Measurements from ENCODE around the gene IGSF9. TPM values are rescaled to one million over a fixed set of nuclear protein-coding genes. Genes with fewer than 3 reads are reported as not detected.

Gene IGSF9
- total RNA-seq, 1 donor from 2014 or later, result 0.06 TPM

DNA sequence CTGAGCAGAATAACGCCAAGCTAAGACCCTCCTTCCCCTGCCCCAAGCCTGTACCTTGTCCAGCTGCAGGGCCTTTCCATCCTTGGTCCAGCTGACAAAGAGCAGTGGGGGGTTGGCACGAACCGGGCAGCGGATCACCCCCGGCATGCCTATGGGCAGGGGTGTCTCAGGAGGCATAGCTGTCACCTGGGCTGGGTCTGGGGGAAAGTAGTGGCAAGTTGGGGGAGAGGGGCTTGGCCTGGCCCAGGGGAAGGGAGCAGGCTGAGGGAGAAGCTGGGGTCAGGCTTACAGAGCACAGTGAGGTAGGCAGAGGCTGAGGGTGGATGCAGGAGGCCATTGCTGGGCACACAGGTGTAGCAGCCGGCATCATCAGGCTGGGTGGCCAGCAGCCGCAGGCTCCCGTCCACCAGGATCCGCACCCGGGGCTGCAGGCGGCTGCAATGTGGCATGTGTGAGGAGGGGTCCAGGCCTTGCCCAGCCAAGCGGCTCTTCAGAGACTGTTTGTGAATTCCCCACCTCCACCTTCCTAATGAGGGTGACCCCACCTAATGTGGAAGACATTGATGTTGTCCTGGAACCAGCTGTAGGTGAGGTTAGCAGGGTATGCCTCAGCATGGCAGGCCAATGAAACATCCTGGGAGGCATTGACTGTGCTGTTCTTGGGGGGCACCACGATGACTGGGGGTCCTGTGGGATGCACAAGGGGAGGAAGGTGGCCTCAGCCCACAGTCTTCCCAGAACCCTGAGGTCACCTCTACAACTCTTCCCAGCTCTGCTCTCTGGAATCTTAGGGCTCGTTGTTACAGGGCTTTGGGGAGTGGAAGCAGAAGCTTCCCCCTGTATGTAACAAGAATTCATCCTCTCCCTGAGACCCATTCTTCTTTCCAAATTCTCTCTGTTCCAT is 11.0 kb downstream of the IGSF9 start:
- DNase-seq (ENCODE audit: extremely low read depth, low read depth, low spot score), result no peak

DNA sequence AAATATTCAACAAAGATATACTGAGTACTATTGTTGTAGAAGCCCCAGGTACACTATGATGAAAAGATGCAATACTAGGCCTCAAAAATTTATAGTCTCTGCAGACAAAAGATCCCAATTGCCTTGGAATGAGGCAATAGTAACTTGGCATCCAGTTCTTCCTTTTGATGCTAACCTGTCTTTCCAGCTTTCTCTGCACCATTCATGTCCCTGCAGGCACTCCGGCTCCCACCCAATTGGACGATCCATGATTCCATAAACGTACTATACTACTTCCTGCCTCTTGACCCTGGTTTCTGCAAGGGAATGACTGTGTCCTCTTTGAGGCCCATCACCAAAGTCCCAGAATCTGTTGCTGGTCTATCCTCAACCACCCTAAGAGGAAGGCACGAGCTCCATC is 12.1 kb downstream of the IGSF9 start:
- DNase-seq (ENCODE audit: extremely low read depth, low read depth, low spot score), result no peak

DNA sequence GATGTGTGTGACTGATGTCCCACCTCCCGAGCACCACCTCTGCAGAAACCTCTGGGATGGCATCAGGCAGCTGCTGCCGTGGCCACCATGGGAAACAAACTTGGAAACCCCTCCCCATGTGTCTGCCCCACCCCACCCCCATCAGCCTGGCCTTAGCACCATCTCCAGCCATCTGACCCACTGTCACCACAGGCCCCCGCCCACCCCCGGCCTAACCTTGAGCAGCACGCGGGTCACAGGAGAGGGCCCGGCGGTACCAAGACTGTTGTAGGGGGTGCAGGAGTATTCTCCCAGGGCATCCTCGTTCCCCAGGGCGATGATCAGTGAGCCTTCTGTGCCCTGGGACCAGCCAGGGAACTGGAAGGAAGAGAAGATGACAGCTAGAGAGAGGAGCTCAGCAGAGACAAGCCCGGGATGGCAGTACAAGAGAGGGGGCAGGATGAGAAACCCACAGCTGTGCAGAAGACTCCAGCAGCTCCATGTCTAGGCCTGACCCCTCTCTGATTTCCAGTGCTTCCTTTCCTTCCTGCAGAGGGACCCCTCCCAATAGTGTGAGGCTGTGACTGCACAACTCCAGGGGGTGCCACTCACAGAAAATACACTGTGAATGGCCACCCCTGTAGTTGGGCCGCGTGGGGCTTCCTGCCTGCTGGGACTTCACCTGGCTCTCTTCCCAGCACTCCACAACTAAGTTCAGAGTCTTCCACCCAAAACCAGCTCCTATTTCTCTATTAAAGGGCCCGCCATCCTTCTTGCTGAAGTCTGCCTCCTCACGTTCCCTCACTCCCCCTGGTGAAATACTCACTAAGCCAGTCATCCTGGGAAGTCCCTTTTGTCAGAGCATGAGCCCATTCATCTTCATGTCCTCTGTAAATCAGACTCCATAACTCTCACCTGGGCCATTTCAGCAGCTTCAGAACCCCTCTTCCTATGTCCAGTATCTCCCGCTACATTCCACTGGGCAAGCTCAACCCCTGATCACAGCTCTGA is 12.8 kb downstream of the IGSF9 start:
- no peak for DNase-seq (ENCODE audit: extremely low read depth, low read depth, low spot score)

- DNase-seq (ENCODE audit: extremely low read depth, low read depth, low spot score), result no peak
Measured at GRCh38 chr1:159931795-159932173, 13.6 kb downstream of the IGSF9 start.

- DNase-seq (ENCODE audit: extremely low read depth, low read depth, low spot score), result no peak
Measured at GRCh38 chr1:159931101-159931794, 14.2 kb downstream of the IGSF9 start.

DNA sequence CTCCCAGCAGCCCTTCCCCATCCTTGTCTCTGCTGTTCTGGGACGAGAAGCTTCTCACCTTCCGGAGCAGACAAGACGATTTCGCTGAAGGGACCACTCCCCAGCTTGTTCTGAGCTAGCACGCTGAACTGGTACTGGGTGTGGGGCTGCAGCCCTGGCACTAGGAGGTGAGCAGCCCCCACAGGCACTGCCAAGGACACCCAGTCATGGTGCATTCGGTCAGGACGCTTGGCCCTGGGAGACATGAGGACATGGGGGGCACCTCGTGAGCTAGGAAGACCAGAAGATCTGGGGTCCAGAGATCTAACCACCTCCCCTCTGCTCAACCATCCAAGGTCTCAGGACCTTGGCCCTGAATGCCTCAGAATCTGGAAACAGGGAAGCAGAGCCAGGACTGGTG is 14.8 kb downstream of the IGSF9 start:
- no peak for DNase-seq (ENCODE audit: extremely low read depth, low read depth, low spot score)

- no peak for DNase-seq (ENCODE audit: extremely low read depth, low read depth, low spot score)
Measured at GRCh38 chr1:159930216-159930615, 15.2 kb downstream of the IGSF9 start.

DNA sequence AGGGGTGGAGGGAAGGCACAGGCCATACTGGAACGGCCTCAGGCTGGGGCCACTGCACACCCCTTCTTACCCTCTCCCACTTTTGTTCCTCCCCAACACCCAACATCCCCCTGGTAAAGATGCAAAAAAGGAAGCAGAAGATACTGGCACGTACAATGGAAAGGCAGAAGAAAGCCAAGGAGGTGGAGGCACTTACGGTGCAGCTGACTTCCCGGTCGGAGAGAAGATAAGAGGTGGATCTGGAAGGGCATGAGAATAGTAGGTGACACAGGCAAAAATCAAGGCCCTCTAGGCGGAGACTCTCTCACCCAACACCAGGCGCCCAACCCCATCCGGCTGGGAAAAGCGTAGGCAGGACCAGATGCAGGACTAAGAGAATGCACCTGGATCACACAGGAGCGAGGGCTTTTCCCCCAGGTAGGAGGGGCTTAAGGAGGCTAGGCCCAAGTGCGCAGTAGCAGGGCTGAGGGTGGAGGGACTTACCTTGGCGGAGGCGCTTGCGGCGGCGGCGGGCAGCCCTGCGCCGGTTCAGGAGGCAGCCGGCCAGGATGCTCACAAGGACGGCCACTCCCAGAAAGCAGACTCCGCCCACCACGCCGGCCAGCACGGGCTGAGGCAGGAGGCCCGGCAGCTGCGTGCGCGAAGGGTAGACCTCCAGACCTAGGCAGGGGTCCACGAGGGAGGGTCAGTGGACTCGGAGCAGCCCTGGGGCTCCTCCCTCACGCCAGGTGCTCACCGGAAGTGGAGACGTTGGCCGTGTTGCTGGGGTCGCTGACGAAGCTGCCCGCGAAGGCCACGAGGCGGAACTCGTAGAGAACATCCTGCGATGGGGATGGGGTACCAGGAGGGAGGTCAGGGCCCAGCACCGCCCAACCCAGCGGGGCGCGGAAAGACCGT is 16.0 kb downstream of the IGSF9 start:
- DNase-seq (ENCODE audit: extremely low read depth, low read depth, low spot score), result no peak

- DNase-seq (ENCODE audit: extremely low read depth, low read depth, low spot score), result no peak
Measured at GRCh38 chr1:159928491-159929050, 16.8 kb downstream of the IGSF9 start.

- no peak for DNase-seq (ENCODE audit: extremely low read depth, low read depth, low spot score)
Measured at GRCh38 chr1:159927849-159928431, 17.5 kb downstream of the IGSF9 start.

- DNase-seq (ENCODE audit: extremely low read depth, low read depth, low spot score), result no peak
Measured at GRCh38 chr1:159927211-159927848, 18.1 kb downstream of the IGSF9 start.

GRCh38 chr1:159925719-159926078 is 19.7 kb downstream of the IGSF9 start:
- DNase-seq (ENCODE audit: extremely low read depth, low read depth, low spot score), result no peak

DNA sequence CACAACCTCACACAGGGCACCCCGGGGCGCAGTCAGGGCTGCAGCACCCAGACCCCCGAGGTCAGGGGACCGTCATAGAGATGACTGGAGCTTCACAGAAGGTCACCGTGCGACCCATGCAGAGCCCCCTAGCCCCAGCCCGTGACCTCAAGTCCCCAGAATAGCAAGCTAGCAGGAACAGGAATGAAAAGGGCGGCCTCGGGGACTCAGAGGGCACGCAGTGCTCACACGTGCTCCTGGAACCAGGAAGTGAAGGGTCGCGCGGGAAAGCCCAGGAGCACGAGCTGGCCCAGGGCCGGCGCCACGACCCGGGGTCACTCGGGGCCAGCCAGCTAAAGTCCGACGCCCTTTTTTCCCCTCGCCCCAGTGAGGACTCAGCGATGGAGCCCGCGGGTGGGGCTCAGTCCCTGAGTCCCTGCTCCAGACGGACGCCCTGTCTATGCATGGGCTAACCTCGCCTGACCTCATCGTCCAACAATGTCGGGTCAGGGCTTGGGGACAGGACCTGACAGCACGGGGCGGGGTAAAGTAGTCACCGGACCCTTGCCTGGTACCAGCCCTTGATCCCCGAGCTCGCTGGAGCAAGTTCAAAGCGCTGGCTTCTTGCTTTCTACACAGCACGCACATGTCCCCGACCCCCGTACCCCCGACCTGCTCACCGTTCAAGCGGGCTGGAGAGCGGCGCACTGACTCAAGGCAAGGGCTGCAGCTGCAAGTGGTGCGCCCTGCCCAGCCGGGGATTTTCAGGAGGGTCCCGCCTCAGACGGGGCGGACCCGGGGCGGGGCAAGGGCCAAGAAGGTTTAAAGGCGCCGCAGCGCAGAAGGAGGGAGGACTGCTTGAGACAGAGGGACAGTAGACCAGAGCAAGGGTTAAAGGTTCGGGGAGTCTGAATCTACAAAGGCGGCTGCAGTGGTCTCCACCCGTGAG is 20.4 kb downstream of the IGSF9 start, which contains the start of gene TAGLN2:
Gene TAGLN2 (minus strand): TSS at position 717 of the 928 bp plus-strand sequence. CDS start 4,998 bp downstream, outside the sequence.
- DNase-seq (ENCODE audit: extremely low read depth, low read depth, low spot score), result no peak

- no peak for DNase-seq (ENCODE audit: extremely low read depth, low read depth, low spot score)
Measured at GRCh38 chr1:159924025-159924790, 21.2 kb downstream of the IGSF9 start.

DNA sequence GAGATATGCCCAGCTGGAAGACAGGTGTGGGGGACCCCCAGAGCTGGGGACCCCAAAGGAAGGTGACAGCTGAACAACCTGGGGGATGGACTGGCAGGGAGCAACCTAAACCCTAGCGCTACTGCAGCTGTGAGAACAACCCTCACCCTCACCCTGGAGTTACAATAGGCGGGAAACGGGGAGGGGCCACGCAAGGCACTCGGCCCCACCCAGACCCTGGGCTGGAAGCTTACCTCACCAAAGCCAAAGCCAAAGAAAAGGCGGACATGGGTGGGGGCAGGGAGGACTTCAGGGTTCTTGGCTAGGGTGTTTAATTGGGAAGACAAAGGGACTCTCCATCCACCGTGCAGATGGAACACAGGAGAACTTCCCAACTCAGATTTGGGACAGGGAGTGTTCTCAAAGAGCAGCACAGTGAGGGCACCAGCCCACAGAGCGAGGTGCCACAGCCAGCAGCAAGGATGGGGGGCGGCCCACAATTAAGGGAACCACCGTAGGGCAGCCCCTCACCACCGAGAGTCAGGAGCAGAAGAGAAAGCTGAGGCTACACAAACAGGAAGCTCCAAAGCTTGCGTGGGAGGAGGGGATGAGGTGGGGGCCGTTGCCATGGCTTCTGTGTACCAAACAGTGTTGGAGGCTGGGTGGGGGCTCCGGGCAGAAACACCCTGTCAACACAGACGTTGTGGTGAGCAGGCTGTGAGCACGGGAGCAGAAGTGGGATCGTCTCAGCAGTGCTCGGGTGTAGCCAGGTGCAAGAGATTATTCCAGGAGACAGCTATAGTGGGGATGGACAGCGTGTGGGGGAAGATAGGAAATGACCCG is 22.0 kb downstream of the IGSF9 start:
- no peak for DNase-seq (ENCODE audit: extremely low read depth, low read depth, low spot score)

Data from glomerular endothelial cell (primary cell).